HUES64 (cell line): ENCODE results near the gene CPZ.

Source experiments
- H3K27ac ChIP-seq: 2 replicates; pipeline ENCODE4 v1.7.0; 2013; ENCODE audit warnings: low read depth, low read length, inconsistent platforms
- H3K27me3 ChIP-seq: 2 replicates; pipeline ENCODE4 v1.6.1; 2013; ENCODE audit warnings: mild to moderate bottlenecking, low read length; ENCODE audit not compliant: insufficient read depth
- H3K36me3 ChIP-seq: 2 replicates; pipeline ENCODE4 v1.6.1; 2013; ENCODE audit warnings: mild to moderate bottlenecking, low read length; ENCODE audit not compliant: insufficient read depth
- H3K4me1 ChIP-seq: 2 replicates; pipeline ENCODE4 v1.6.1; 2013; ENCODE audit warnings: mild to moderate bottlenecking, low read length, moderate library complexity; ENCODE audit not compliant: insufficient read depth
- H3K4me3 ChIP-seq: 2 replicates; pipeline ENCODE4 v1.5.1; 2013; ENCODE audit warnings: mild to moderate bottlenecking, low read length, moderate library complexity
- H3K9ac ChIP-seq: 2 replicates; pipeline ENCODE4 v1.6.1; 2013; ENCODE audit warnings: mild to moderate bottlenecking, low read depth, low read length
- H3K9me3 ChIP-seq: 2 replicates; pipeline ENCODE4 v1.6.1; 2013; ENCODE audit warnings: low read depth, low read length; ENCODE audit not compliant: insufficient read depth
- WGBS: fragments of 150-250, 120-280 bp; methylation state at CpG from one replicate; pipeline ENCODE4 v1.1.7; 2013; ENCODE audit warnings: missing lambda C conversion rate; 5-methylcytosine and 5-hydroxymethylcytosine counted together

The CPZ gene

DNA sequence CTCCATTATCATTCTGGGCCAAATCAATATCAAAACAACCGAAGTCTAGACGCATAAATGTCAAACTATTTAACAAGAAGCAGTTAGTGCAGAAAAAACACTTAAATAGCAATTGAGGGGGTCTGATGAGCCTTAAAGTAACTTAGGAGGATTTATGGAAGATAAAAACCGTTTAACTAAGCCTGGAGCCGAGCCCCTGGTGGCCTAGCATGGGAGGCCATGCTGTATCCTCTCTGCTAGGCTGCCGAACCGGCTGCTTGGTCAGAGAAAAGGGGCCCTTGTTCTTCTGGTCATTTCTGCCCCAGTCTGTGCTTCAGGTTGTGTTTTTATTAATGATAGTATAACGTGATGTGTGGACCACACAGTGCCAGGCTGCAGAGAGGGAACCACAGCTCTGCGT is 72.4 kb downstream of the CPZ start:
- no peak overlapping the region for H3K27ac ChIP-seq
- peaks cover 12% of the 10 kb centered on the region for H3K4me1 ChIP-seq
- 88% methylated on average over 8 of the region's 8 CpGs for WGBS
- no peak overlapping the region for H3K9ac ChIP-seq
- peaks cover 2% of the 10 kb centered on the region; the same call in 1 of the 2 replicates for H3K27me3 ChIP-seq
- H3K36me3 ChIP-seq: no peaks in the 10 kb centered on the region
- H3K9me3 ChIP-seq: no peaks in the 10 kb centered on the region
- H3K4me3 ChIP-seq: no peak overlapping the region

DNA sequence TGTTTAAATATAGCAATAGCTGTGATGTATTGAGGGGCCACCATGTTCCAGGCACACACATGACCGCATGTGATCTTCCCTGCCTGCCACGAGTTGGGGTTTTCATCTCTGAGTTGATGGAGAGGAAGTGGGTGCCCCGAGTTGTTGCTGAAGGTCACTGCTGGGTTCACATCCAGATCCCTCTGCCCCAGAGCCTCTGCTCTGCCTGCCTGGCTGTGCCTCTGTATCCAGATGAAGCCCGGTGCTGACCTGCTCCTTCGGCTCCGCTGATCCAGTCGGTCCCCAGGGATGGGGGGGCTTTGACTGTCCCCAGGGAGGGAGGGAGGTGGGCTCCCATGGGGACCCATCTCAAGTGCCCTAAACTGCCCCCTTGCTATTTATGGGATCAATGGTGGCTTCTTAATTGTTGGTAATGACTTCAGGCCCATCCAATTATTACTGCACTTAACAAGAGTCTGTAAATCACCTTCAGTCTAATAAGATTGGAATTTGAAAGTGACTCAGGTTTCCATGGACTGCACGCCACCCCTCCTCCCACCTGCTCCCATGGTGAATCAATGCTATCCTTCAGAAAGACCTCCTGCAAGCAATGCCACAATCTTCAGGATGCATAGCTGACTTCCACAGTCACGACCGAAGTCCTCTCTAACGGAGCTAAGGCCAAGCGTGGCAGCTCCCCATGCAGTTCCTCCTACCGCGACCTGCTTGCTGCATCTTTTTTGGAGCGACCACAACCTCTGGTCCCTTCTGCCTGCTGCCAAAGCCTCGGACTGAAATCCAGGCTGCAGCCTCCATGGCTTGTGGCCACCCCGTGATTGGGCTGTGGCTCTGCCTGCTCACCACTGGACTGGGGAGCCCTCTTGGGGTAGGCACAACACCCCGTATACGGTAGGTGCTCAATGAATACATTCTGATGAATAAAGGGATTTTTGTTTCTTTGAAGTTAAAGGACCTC is 73.1 kb downstream of the CPZ start:
- H3K27ac ChIP-seq: no peak overlapping the region
- H3K9me3 ChIP-seq: no peaks in the 10 kb centered on the region
- 87% methylated on average over 19 of the region's 19 CpGs for WGBS
- H3K36me3 ChIP-seq: no peaks in the 10 kb centered on the region
- H3K4me1 ChIP-seq: peaks cover 12% of the 10 kb centered on the region
- no peak overlapping the region for H3K9ac ChIP-seq
- no peak overlapping the region for H3K4me3 ChIP-seq
- H3K27me3 ChIP-seq: peaks cover 4% of the 10 kb centered on the region; the same call in 1 of the 2 replicates

DNA sequence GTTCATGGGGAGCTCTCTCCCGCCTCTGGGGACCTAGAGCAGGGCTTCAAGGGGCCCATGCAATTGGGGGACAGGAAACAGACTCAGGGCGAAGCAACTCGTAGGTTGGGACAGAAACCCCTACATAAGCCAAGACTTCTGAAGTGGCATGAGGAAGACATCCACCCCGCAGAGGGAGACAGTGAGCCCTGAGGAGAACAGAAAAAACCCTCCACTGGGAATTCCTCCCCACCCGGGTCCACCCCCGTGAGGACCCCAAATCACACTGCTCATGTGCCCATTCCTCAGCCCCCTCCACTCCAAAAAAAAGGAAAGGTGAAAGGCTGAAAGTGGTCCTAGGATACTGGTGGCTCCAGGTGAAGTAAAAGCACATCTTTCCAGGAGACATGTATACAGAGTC is 74.0 kb downstream of the CPZ start:
- Histone ChIP-seq H3K27ac (no peak overlapping the region), H3K27me3 (peaks cover 10% of the 10 kb centered on the region), H3K9me3 (no peaks in the 10 kb centered on the region), H3K9ac (no peak overlapping the region), H3K36me3 (no peaks in the 10 kb centered on the region), H3K4me3 (no peak overlapping the region), H3K4me1 (peaks cover 12% of the 10 kb centered on the region)
- WGBS: 90% methylated on average over 4 of the region's 6 CpGs
